Measurements from ENCODE around the gene IQCE. TPM values are rescaled to one million over a fixed set of nuclear protein-coding genes. Genes with fewer than 3 reads are reported as not detected.
A peak's percentile ranks its signal among the peaks of the same experiment; 100 is the strongest.

Gene IQCE, protein sequence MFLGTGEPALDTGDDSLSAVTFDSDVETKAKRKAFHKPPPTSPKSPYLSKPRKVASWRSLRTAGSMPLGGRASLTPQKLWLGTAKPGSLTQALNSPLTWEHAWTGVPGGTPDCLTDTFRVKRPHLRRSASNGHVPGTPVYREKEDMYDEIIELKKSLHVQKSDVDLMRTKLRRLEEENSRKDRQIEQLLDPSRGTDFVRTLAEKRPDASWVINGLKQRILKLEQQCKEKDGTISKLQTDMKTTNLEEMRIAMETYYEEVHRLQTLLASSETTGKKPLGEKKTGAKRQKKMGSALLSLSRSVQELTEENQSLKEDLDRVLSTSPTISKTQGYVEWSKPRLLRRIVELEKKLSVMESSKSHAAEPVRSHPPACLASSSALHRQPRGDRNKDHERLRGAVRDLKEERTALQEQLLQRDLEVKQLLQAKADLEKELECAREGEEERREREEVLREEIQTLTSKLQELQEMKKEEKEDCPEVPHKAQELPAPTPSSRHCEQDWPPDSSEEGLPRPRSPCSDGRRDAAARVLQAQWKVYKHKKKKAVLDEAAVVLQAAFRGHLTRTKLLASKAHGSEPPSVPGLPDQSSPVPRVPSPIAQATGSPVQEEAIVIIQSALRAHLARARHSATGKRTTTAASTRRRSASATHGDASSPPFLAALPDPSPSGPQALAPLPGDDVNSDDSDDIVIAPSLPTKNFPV
- 10 to 100 TPM in 1 of 2 experiments, 1 to 10 TPM in 1; 8.3 to 10.0 TPM for total RNA-seq

GRCh38 chr7:2558629-2559282 is at the start of gene IQCE:
Gene IQCE (plus strand): TSS chr7:2558979. CDS start chr7:2559182, 203 bp downstream.
- Mint-ChIP-seq H3K9me3 (no peaks in the 10 kb centered on the region), H3K27ac (peak within 1 kb of the TSS; percentile 69), H3K27me3 (no peaks in the 10 kb centered on the region), H3K4me1 (peaks cover 15% of the 10 kb centered on the region), H3K4me3 (peak within 1 kb of the TSS; percentile 80), H3K36me3 (no peaks in the 10 kb centered on the region)
- peak; percentile 97 for DNase-seq
- POLR2A ChIA-PET: interaction anchor here (1.4 kb wide), 4 partner anchors 19 to 86 kb away, joined by 3 to 6 read pairs (median 4); no protein-coding TSS in a partner anchor
- ATAC-seq (ENCODE audit: low read depth): peak; percentile 43

DNA sequence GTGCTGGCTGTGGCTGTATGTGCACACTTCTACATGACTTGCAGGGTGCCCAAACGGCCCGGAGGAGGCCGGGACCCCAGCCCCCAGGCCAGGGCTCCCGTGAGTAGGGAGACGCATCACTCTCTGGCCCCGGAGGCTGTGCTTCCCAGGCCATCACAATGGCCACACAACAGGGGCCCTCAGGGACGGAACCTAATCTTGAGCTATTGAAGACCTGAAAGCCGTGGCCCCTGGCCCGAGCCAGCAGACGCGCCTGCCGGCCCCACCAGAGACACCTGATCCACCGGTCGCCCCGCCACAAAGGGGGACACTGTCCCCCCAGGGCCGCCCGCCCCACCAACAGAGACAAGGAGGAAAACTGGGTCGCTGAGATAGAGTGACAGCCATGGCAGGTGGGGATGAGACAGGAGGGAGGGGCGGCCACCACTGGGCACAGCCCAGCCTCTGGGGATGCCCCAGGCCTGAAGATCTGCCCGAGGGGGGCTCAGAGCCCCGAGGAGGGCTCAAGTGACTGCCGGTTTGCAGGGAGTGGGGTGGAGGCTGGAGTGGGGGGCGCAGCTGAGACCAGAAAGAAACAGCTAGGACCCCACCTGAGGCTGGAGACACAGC is 49.4 kb upstream of the IQCE start:
- Mint-ChIP-seq H3K4me3 (peak overlapping the region; percentile 77), H3K36me3 (no peaks in the 10 kb centered on the region), H3K9me3 (no peaks in the 10 kb centered on the region), H3K27me3 (no peaks in the 10 kb centered on the region), H3K27ac (peak overlapping the region; percentile 94), H3K4me1 (peaks cover 37% of the 10 kb centered on the region)
- POLR2A ChIA-PET: interaction anchor here (0.8 to 6.4 kb wide), 9 partner anchors 8 to 136 kb away, joined by 3 to 207 read pairs (median 4); partner anchors contain the start of genes BRAT1 and LFNG
- DNase-seq: no peak
- ATAC-seq (ENCODE audit: low read depth): no peak

DNA sequence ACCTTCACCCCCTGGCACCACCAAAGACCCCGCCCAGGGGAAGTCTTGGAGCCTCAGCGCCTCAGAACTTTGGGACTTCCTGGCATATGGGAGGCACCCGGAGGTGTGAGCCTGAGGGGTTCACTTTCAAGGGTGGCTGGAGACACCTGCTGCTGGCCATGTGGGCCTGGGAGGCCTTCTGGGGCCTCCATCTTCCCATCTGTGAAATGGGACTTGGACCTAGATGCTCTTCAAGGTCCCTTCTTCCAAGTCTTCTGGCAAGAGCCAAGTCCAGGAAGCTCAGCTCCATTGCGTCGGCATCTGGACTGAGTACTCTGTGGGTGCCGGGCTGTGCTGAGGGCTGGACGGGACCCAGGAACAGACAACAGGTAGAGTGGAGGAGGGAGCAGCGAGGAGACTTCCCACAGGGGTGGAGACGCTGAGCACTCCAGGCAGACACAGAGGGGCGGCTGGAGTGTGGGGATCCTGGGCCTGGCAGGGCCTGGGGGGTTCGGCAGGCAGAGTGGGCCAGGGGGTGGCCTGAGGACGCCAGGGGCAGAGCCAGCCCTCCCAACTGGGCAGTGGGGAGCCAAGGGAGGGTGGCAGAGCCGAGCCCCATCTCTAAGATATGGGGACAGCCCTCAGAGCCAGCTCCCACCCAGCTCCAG is 48.5 kb upstream of the IQCE start:
- DNase-seq (no peak), ATAC-seq (ENCODE audit: low read depth) (no peak)
- POLR2A ChIA-PET: interaction anchor here (1.1 to 6.4 kb wide), 6 partner anchors 12 to 135 kb away, joined by 4 to 207 read pairs (median 7); partner anchors contain the start of genes BRAT1 and LFNG
- Mint-ChIP-seq H3K9me3 (no peaks in the 10 kb centered on the region), H3K27ac (peak overlapping the region; percentile 94), H3K36me3 (no peaks in the 10 kb centered on the region), H3K4me3 (peak overlapping the region; percentile 77), H3K4me1 (peaks cover 37% of the 10 kb centered on the region), H3K27me3 (no peaks in the 10 kb centered on the region)

GRCh38 chr7:2510909-2511768 is 47.6 kb upstream of the IQCE start:
- peak overlapping the region; percentile 77 for H3K4me3 Mint-ChIP-seq
- ATAC-seq (ENCODE audit: low read depth) (peak; percentile 35), DNase-seq (peak; percentile 71)
- peaks cover 37% of the 10 kb centered on the region for H3K4me1 Mint-ChIP-seq
- H3K27ac Mint-ChIP-seq: peak overlapping the region; percentile 94
- no peaks in the 10 kb centered on the region for H3K9me3 Mint-ChIP-seq
- POLR2A ChIA-PET: interaction anchor here (0.6 to 6.4 kb wide), 9 partner anchors 13 to 1004 kb away, joined by 3 to 207 read pairs (median 6); partner anchors contain the start of genes BRAT1, LFNG and TTYH3
- no peaks in the 10 kb centered on the region for H3K27me3 Mint-ChIP-seq
- H3K36me3 Mint-ChIP-seq: no peaks in the 10 kb centered on the region

DNA sequence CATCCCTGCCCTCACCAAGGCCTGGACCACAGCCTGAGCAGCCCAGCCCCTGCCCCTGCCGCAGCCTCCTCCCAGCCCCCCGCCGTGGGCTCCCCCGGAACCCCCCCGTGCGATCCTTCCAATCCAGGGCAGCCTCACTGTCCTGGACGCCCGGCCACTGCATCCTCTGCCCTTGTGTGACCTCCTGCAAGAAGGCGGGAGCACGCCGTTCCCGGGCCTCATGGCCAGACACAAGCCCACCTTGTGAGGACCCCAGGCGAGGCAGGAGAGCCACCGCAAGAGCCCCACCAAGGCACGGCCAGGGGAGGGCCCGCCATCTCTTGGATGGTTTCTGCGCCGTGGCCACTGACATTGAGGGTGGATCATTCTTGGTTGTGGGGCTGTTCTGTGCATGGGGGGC is 47.0 kb upstream of the IQCE start:
- DNase-seq: no peak
- no peak for ATAC-seq (ENCODE audit: low read depth)
- peak overlapping the region; percentile 94 for H3K27ac Mint-ChIP-seq
- peaks cover 37% of the 10 kb centered on the region for H3K4me1 Mint-ChIP-seq
- POLR2A ChIA-PET: interaction anchor here (1.0 to 6.4 kb wide), 7 partner anchors 13 to 133 kb away, joined by 3 to 207 read pairs (median 6); partner anchors contain the start of genes BRAT1, LFNG and TTYH3
- H3K9me3 Mint-ChIP-seq: no peaks in the 10 kb centered on the region
- H3K4me3 Mint-ChIP-seq: peak overlapping the region; percentile 77
- no peaks in the 10 kb centered on the region for H3K36me3 Mint-ChIP-seq
- no peaks in the 10 kb centered on the region for H3K27me3 Mint-ChIP-seq

DNA sequence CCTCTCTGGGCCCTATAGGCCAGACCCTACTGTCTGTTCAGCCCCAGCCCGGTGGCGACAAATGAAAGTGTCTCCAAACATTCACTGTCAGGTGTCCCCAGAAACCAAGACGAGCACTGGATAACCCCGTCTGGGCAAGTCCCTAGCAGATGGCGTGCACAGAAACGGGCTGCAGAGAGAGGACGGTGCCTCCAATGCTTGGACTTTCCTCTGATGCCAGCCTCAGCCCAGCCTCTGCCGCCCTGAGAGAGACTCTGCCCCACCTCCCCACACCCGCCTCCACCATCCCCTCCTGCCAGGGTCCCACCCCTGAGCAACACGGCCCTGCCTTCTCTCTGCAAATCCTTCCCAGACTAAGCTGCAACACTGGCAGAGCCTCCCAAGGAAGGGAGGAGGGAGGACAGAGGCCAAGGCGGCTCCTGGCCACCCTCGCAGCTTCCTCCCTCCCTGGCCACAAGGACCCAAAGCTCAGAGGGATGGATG is 46.6 kb upstream of the IQCE start:
- Mint-ChIP-seq H3K27me3 (no peaks in the 10 kb centered on the region), H3K36me3 (no peaks in the 10 kb centered on the region), H3K4me1 (peaks cover 37% of the 10 kb centered on the region), H3K27ac (peak overlapping the region; percentile 94), H3K9me3 (no peaks in the 10 kb centered on the region), H3K4me3 (peak overlapping the region; percentile 77)
- POLR2A ChIA-PET: interaction anchor here (1.5 to 6.4 kb wide), 3 partner anchors 12 to 133 kb away, joined by 4 to 207 read pairs (median 9); partner anchors contain the start of genes LFNG and TTYH3
- ATAC-seq (ENCODE audit: low read depth) (no peak), DNase-seq (no peak)

- H3K4me3 Mint-ChIP-seq: peak overlapping the region; percentile 14
Observed at GRCh38 chr7:2512713-2513112, 46.1 kb upstream of the IQCE start.

DNA sequence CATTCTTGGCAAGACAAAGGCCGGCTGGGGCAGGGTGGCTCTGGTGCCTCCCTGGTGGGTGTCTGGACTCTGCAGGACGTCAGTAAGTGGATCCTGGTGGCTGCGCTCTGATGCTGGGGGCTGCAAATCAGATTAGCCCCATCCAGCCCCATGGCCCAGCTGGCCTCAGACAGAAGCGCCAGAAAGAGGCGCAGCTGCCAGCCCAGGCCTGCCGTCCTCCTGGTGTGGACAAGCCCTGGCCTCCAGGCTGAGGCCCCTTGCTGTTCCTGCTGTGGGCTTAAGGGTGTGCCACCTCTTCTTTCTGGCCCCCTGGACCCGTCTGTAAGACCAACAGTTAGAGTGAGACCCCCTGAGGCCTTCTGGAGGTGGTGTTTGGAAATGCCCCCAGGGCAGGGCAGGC is 45.1 kb upstream of the IQCE start:
- no peak overlapping the region for H3K27ac Mint-ChIP-seq
- H3K4me1 Mint-ChIP-seq: peaks cover 39% of the 10 kb centered on the region
- POLR2A ChIA-PET: no interaction called here
- H3K36me3 Mint-ChIP-seq: no peaks in the 10 kb centered on the region
- no peaks in the 10 kb centered on the region for H3K9me3 Mint-ChIP-seq
- DNase-seq (no peak), ATAC-seq (ENCODE audit: low read depth) (no peak)
- H3K27me3 Mint-ChIP-seq: no peaks in the 10 kb centered on the region
- H3K4me3 Mint-ChIP-seq: no peak overlapping the region

More at GRCh38 chr7:2512713-2513112, 46.1 kb upstream of the IQCE start:
- POLR2A ChIA-PET: interaction anchor here (1.5 to 6.4 kb wide), 2 partner anchors 12 to 119 kb away, joined by 4 to 207 read pairs; partner anchors contain the start of genes LFNG and TTYH3
- H3K36me3 Mint-ChIP-seq: no peaks in the 10 kb centered on the region
- peak overlapping the region; percentile 94 for H3K27ac Mint-ChIP-seq
- no peaks in the 10 kb centered on the region for H3K27me3 Mint-ChIP-seq
- DNase-seq: no peak
- no peaks in the 10 kb centered on the region for H3K9me3 Mint-ChIP-seq
- H3K4me1 Mint-ChIP-seq: peaks cover 38% of the 10 kb centered on the region
- no peak for ATAC-seq (ENCODE audit: low read depth)

GRCh38 chr7:2514473-2515423 is 44.0 kb upstream of the IQCE start:
- no peak for DNase-seq
- ATAC-seq (ENCODE audit: low read depth): no peak
- Mint-ChIP-seq H3K4me3 (no peak overlapping the region), H3K9me3 (no peaks in the 10 kb centered on the region), H3K27me3 (no peaks in the 10 kb centered on the region), H3K36me3 (no peaks in the 10 kb centered on the region), H3K27ac (no peak overlapping the region), H3K4me1 (peaks cover 31% of the 10 kb centered on the region)
- POLR2A ChIA-PET: no interaction called here

- DNase-seq (no peak), ATAC-seq (ENCODE audit: low read depth) (no peak)
- no peaks in the 10 kb centered on the region for H3K9me3 Mint-ChIP-seq
- peaks cover 2% of the 10 kb centered on the region for H3K36me3 Mint-ChIP-seq
- POLR2A ChIA-PET: no interaction called here
- no peaks in the 10 kb centered on the region for H3K27me3 Mint-ChIP-seq
- no peak overlapping the region for H3K4me3 Mint-ChIP-seq
- peaks cover 27% of the 10 kb centered on the region for H3K4me1 Mint-ChIP-seq
- no peak overlapping the region for H3K27ac Mint-ChIP-seq
Observed at GRCh38 chr7:2515424-2516193, 43.2 kb upstream of the IQCE start.

All from activated naive CD8-positive, alpha-beta T cell treated with anti-CD3 and anti-CD28 coated beads, Interleukin-2, amount 10 ng/mL, durations not matched to agents 7 days and 5 days (primary cell).